Measurements from ENCODE around the gene EIF4EBP2. TPM values are rescaled to one million over a fixed set of nuclear protein-coding genes. Genes with fewer than 3 reads are reported as not detected.

The EIF4EBP2 gene
- total RNA-seq, 1 experiment from 2014 or later = 80.3 TPM

- POLR2A ChIA-PET (ENCODE audit: unreplicated experiment) = no interaction called here
- intact Hi-C loops (cut with micrococcal nuclease; ENCODE audit: unreplicated experiment) = no loop called here
These were observed 6.7 kb downstream of the EIF4EBP2 start for GRCh38 chr10:70410608-70411007.

GRCh38 chr10:70412356-70412755 is 8.4 kb downstream of the EIF4EBP2 start:
- H3K79me2 ChIP-seq (ENCODE audit: low read depth) = peaks cover 82% of the 10 kb centered on the region
- POLR2A ChIA-PET (ENCODE audit: unreplicated experiment) = no interaction called here
- H3F3A ChIP-seq (ENCODE audit: insufficient read depth, low read depth) = peaks cover 7% of the 10 kb centered on the region; the same call in 1 of the 2 replicates
- intact Hi-C loops (cut with micrococcal nuclease; ENCODE audit: unreplicated experiment) = no loop called here
- no peaks in the 10 kb centered on the region for H3K9me2 ChIP-seq (ENCODE audit: insufficient read depth)
- CTCF ChIA-PET = interaction anchor here (0.5 kb wide), 1 partner anchor 47 kb away, joined by 3 read pairs; no protein-coding TSS in a partner anchor
- no peaks in the 10 kb centered on the region for H3K9me3 ChIP-seq (ENCODE audit: insufficient read depth, low read depth)
- peak overlapping the region; percentile 0; the same call in 1 of the 2 replicates for H3K27ac ChIP-seq
- H4K20me1 ChIP-seq (ENCODE audit: insufficient read depth) = peaks cover 65% of the 10 kb centered on the region
- DNase-seq = no peak
- no peak for TF ChIP-seq EZH2 (IDR thresholded peaks at IDR 0.05; ENCODE audit: low read depth)
- no peak for TF ChIP-seq CTCF (conservative IDR thresholded peaks at IDR 0.05)
- no peaks in the 10 kb centered on the region for H3K4me1 ChIP-seq (replicated peaks; ENCODE audit: insufficient read depth)
- BruUV-seq (replicated peaks) = no TSS peak
- no peak overlapping the region for H3K4me3 ChIP-seq
- no peak overlapping the region for H2AFZ ChIP-seq
- H3K36me3 ChIP-seq (ENCODE audit: low read depth) = peaks cover 26% of the 10 kb centered on the region
- H3K4me2 ChIP-seq = no peak overlapping the region
- H3K27me3 ChIP-seq (ENCODE audit: insufficient read depth, low read depth) = no peaks in the 10 kb centered on the region

More at GRCh38 chr10:70410608-70411007, 6.7 kb downstream of the EIF4EBP2 start:
- TF ChIP-seq CTCF (conservative IDR thresholded peaks at IDR 0.05) = no peak
- TF ChIP-seq EZH2 (IDR thresholded peaks at IDR 0.05; ENCODE audit: low read depth) = no peak
- CTCF ChIA-PET = interaction anchor here (0.7 kb wide), 1 partner anchor 198 kb away, joined by 5 read pairs; no protein-coding TSS in a partner anchor
- H3K79me2 ChIP-seq (ENCODE audit: low read depth) = peaks cover 92% of the 10 kb centered on the region
- peaks cover 77% of the 10 kb centered on the region for H4K20me1 ChIP-seq (ENCODE audit: insufficient read depth)
- peaks cover 11% of the 10 kb centered on the region for H3K4me1 ChIP-seq (replicated peaks; ENCODE audit: insufficient read depth)
- H3K9me3 ChIP-seq (ENCODE audit: insufficient read depth, low read depth) = no peaks in the 10 kb centered on the region
- H2AFZ ChIP-seq = no peak overlapping the region
- H3K9me2 ChIP-seq (ENCODE audit: insufficient read depth) = no peaks in the 10 kb centered on the region
- no peaks in the 10 kb centered on the region for H3K27me3 ChIP-seq (ENCODE audit: insufficient read depth, low read depth)
- H3F3A ChIP-seq (ENCODE audit: insufficient read depth, low read depth) = peaks cover 14% of the 10 kb centered on the region; the same call in 1 of the 2 replicates
- no peak overlapping the region for H3K4me2 ChIP-seq
- DNase-seq = no peak
- no TSS peak for BruUV-seq (replicated peaks)
- peaks cover 26% of the 10 kb centered on the region for H3K36me3 ChIP-seq (ENCODE audit: low read depth)
- H3K27ac ChIP-seq = no peak overlapping the region
- no peak overlapping the region for H3K4me3 ChIP-seq

- no TSS peak for BruUV-seq (replicated peaks)
- H3K27ac ChIP-seq = no peak overlapping the region
- peaks cover 20% of the 10 kb centered on the region for H3K36me3 ChIP-seq (ENCODE audit: low read depth)
- no peaks in the 10 kb centered on the region for H3K4me1 ChIP-seq (replicated peaks; ENCODE audit: insufficient read depth)
- ChIA-PET CTCF (no interaction called here), POLR2A (ENCODE audit: unreplicated experiment) (interaction anchor here (0.5 kb wide), 1 partner anchor 14 kb away, joined by 3 read pairs; the partner anchor contains the start of gene EIF4EBP2)
- no peaks in the 10 kb centered on the region for H3K9me2 ChIP-seq (ENCODE audit: insufficient read depth)
- TF ChIP-seq EZH2 (IDR thresholded peaks at IDR 0.05; ENCODE audit: low read depth) (no peak), CTCF (conservative IDR thresholded peaks at IDR 0.05) (no peak)
- no peaks in the 10 kb centered on the region for H3K9me3 ChIP-seq (ENCODE audit: insufficient read depth, low read depth)
- H3K79me2 ChIP-seq (ENCODE audit: low read depth) = peaks cover 41% of the 10 kb centered on the region
- no peaks in the 10 kb centered on the region for H3K27me3 ChIP-seq (ENCODE audit: insufficient read depth, low read depth)
- peaks cover 28% of the 10 kb centered on the region for H4K20me1 ChIP-seq (ENCODE audit: insufficient read depth)
- intact Hi-C loops (cut with micrococcal nuclease; ENCODE audit: unreplicated experiment) = no loop called here
- DNase-seq = no peak
- H3K4me2 ChIP-seq = no peak overlapping the region
- no peak overlapping the region for H3K4me3 ChIP-seq
- H2AFZ ChIP-seq = no peak overlapping the region
- H3F3A ChIP-seq (ENCODE audit: insufficient read depth, low read depth) = peaks cover under 1% of the 10 kb centered on the region; the same call in 1 of the 2 replicates
These were observed 13.6 kb downstream of the EIF4EBP2 start for GRCh38 chr10:70417568-70417967.
